Body of pancreas (tissue), 4 donors: Measurements from ENCODE around the gene CDC42EP2. TPM values are rescaled to one million over a fixed set of nuclear protein-coding genes. Genes with fewer than 3 reads are reported as not detected.

Experiments used
- ATAC-seq: fragments of 150-250 bp; one replicate; pipeline ENCODE4 v1.9.1; 2016
- DNase-seq, 4 donors: peaks; one replicate each; pipeline ENCODE4 v3.0.0-alpha.2; 2019
- H3K27ac ChIP-seq, 4 donors: fragments of 200-600 bp; sonication (generic); 1 replicate in 3 of 4; 2 replicates in 1 of 4; pipeline versions ENCODE4 v1.5.1 to v1.6.1; 2016 to 2019; ENCODE audit warnings: mild to moderate bottlenecking in 1 of 4, mixed read lengths in 1 of 4, moderate library complexity in 1 of 4
- H3K27me3 ChIP-seq, 2 donors: fragments of 200-600 bp; sonication (generic); one replicate each; pipeline ENCODE4 v1.6.0; 2016; ENCODE audit warnings: mild to moderate bottlenecking in 1 of 2
- H3K36me3 ChIP-seq, 2 donors: fragments of 200-600 bp; sonication (generic); replicated peaks in 1 of 2; 2 replicates each; pipeline ENCODE4 v1.5.1; 2016; ENCODE audit warnings: low read depth in 2 of 2; ENCODE audit not compliant: insufficient read depth in 1 of 2
- H3K4me1 ChIP-seq: fragments of 200-600 bp; sonication (generic); one replicate; pipeline ENCODE4 v1.6.0; 2016
- H3K4me3 ChIP-seq, 2 donors: fragments of 200-600 bp; sonication (generic); 1 replicate in 1 of 2; 2 replicates in 1 of 2; pipeline ENCODE4 v1.5.1; 2016 to 2019
- H3K9me3 ChIP-seq, 3 donors: fragments of 200-600 bp; sonication (generic); 1 replicate in 2 of 3; 2 replicates in 1 of 3; pipeline ENCODE4 v1.5.1; 2016
- CTCF ChIP-seq, 7 experiments: fragments of 450-650 bp in 4 of 7; fragments of 200-600 bp in 3 of 7; sonication (generic) in 3 of 7; IDR thresholded peaks; one replicate each; pipeline ENCODE4 v1.5.1; 2016 to 2019; ENCODE audit warnings: antibody characterized with exemption in 7 of 7
- POLR2A ChIP-seq, 3 donors: fragments of 450-650 bp; IDR thresholded peaks; one replicate each; pipeline ENCODE4 v1.6.1; 2016; ENCODE audit warnings: antibody characterized with exemption in 3 of 3, mild to moderate bottlenecking in 2 of 3
- WGBS, 2 donors: methylation state at CpG; one replicate each; pipeline ENCODE4 v1.1.5; 2017; 5-methylcytosine and 5-hydroxymethylcytosine counted together
- intact Hi-C: fragments of 100-400 bp; cut with DNase I; formaldehyde crosslinking; loops from one replicate; pipeline ENCODE4 v1.15.1; 2023
- total RNA-seq, 2 donors: library from RNA; depleted of rRNA; stranded (reverse); fragments of >200 nt; gene quantifications; one replicate each; pipeline ENCODE4 v1.1.0, GENCODE V29; 2016

CDC42EP2 gene
- total RNA-seq, 2 donors from 2014 or later = 8.3 to 16.8 TPM

GRCh38 chr11:65320386-65321075 lies 5.9 kb downstream of the CDC42EP2 start:
- 76 to 81% methylated on average over 13 to 22 of the region's 22 CpGs for WGBS, 2 donors
- no peak for TF ChIP-seq CTCF (IDR thresholded peaks at IDR 0.05)
- TF ChIP-seq POLR2A (IDR thresholded peaks at IDR 0.05) = no peak
- H3K27me3 ChIP-seq = no peaks in the 10 kb centered on the region
- ATAC-seq (no peak), DNase-seq (no peak)
- H3K36me3 ChIP-seq = no peaks in the 10 kb centered on the region
- H3K4me1 ChIP-seq = peaks cover 20% of the 10 kb centered on the region
- no peak overlapping the region for H3K4me3 ChIP-seq
- H3K9me3 ChIP-seq = no peaks in the 10 kb centered on the region
- intact Hi-C loops = no loop called here
- H3K27ac ChIP-seq = no peak overlapping the region

GRCh38 chr11:65321076-65321475 lies 6.4 kb downstream of the CDC42EP2 start:
- H3K9me3 ChIP-seq = no peaks in the 10 kb centered on the region
- WGBS, 2 donors = 81 to 88% methylated on average over 7 to 15 of the region's 15 CpGs
- no peak for ATAC-seq
- intact Hi-C loops = no loop called here
- H3K27ac ChIP-seq = no peak overlapping the region
- H3K4me3 ChIP-seq = no peak overlapping the region
- TF ChIP-seq POLR2A (IDR thresholded peaks at IDR 0.05) (no peak), CTCF (IDR thresholded peaks at IDR 0.05) (no peak)
- no peaks in the 10 kb centered on the region for H3K27me3 ChIP-seq
- no peak for DNase-seq
- peaks cover 14% of the 10 kb centered on the region for H3K4me1 ChIP-seq
- no peaks in the 10 kb centered on the region for H3K36me3 ChIP-seq

- no peaks in the 10 kb centered on the region for H3K36me3 ChIP-seq
- H3K9me3 ChIP-seq = no peaks in the 10 kb centered on the region
- DNase-seq = no peak
- no peak for TF ChIP-seq CTCF (IDR thresholded peaks at IDR 0.05)
- TF ChIP-seq POLR2A (IDR thresholded peaks at IDR 0.05) = no peak
- peaks cover 5% of the 10 kb centered on the region for H3K4me1 ChIP-seq
- H3K27ac ChIP-seq = no peak overlapping the region
- ATAC-seq = no peak
- intact Hi-C loops = no loop called here
- H3K27me3 ChIP-seq = no peaks in the 10 kb centered on the region
- H3K4me3 ChIP-seq = no peak overlapping the region
- WGBS, 2 donors = 64 to 69% methylated on average over 9 to 13 of the region's 13 CpGs
These were observed 7.3 kb downstream of the CDC42EP2 start for GRCh38 chr11:65321828-65322485.

- Histone ChIP-seq H3K27me3 (no peaks in the 10 kb centered on the region), H3K27ac (no peak overlapping the region), H3K4me3 (no peak overlapping the region), H3K9me3 (no peaks in the 10 kb centered on the region), H3K4me1 (no peaks in the 10 kb centered on the region), H3K36me3 (no peaks in the 10 kb centered on the region)
- intact Hi-C loops = no loop called here
- DNase-seq (no peak), ATAC-seq (no peak)
- no peak for TF ChIP-seq CTCF (IDR thresholded peaks at IDR 0.05)
- TF ChIP-seq POLR2A (IDR thresholded peaks at IDR 0.05) = no peak
- WGBS, 2 donors = 55 to 56% methylated on average over 12 of the region's 12 CpGs
These were observed 9.1 kb downstream of the CDC42EP2 start for GRCh38 chr11:65323813-65324212.
